Activated CD8-positive, alpha-beta memory T cell treated with anti-CD3 and anti-CD28 coated beads, Interleukin-2, amount 50 U/mL, for 24 hours (primary cell): Measurements from ENCODE around the gene INF2.
"Not testable (repeated sequence)": the region's sequence is repeated elsewhere in the genome, so short reads cannot be mapped to it uniquely, and the experiment has no call there.

Experiments used
- DNase-seq: peaks from one replicate; pipeline ENCODE4 v3.0.0-alpha.2; 2020; ENCODE audit errors: extremely low read depth

INF2 gene

DNA sequence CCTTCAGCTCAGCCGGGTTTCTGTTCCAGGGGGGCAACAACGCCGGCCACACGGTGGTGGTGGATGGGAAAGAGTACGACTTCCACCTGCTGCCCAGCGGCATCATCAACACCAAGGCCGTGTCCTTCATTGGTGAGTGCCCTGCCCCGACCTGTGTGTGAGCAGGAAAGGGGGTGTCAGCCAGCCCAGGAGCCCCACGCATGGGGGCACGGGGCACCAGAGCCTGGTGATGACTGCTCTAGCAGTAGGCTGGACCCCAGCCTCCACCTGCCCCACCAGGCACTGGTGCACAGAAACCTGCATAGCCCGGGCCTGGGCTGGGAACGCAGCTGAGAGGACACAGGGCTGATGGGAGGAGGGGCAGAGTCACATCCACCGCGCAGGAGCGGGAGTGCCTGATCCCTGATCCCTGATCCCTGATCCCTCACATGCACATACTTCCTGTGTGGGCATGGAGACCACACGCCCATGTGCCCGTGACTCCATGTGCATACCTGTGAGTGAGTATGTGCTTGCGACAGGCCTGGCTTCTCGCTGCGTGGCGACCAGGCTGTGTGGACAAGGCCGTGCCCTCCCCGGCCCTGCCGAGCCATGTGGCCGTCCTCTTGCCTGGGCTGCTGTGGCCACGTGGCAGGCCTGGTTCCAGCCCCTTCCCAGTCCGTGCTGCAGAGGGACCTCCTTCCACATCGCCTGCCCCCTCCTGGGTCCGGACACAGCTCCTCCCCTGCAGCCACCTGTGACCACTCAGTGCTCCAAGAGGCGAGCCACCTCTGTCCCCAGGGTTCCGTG lies 45.8 kb downstream of the INF2 start:
- no peak for DNase-seq

DNA sequence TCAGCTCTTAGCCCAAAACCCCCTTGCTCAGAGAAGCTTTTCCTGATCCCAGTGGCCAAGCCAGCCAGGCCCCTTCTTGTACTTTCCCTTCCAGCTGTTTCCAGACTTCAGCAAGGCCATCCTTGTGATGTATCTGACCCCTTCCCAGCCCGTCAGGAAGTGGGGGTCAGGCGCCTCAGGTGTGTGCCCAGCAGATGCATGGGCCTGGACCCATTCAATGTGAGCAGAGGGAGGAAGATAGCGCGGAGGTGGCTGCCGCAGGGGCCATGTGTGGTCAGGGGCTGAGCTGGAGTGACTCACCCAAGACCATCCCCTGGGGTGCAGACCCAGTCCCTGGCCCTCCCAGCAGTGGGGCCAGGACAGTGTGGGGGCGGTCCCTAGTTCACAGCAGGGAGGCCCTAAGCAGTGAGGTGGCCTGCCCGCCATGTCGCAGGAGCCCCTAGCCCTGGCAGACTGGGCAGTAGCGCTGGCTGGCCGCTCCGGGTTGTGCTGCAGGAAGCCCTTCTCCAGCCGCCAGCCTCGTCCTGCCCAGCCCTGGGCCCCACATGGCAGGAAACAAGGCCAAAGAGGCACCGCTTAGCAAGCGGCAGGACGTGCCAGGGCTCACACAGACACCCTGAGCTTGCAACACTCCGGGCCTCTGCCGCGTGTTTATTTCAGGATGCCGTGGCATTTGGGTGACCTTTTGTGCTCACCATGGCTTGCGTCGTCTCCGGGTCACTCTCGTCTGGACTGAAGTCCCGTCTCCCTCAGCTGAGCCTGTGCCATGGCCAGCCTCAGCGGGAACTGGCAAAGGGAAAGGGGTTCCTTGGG lies 46.6 kb downstream of the INF2 start:
- no peak for DNase-seq

DNA sequence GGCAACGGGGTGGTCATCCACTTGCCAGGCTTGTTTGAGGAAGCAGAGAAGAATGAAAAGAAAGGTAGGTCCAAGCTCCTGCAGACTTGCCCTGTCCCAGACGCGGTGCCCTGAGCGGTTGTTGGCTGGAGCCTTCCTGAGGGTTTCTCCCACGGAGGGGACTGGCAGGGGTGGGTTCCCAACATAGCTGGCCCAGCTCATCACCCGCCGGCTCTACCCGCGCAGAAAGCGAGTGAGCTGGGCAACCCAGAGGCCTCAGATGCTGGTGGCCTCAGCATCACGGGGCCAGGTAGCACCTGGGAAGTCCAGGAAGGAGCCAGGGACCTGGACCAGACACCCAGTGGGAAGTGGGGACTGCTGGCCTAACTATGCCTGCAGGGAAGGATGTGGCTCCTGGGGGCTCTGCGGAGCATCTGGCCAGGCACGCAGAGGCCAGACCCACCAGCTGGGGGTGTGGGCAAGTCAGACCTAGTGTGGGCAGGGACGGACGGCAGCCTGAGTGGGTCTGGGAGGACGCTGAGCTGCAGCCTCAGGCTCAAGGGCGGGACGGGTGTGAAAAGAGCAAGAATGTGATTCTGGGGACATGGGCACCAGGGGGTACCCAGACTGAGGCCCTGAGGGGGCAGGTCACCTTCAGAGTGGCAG lies 49.1 kb downstream of the INF2 start:
- DNase-seq, result no peak

DNA sequence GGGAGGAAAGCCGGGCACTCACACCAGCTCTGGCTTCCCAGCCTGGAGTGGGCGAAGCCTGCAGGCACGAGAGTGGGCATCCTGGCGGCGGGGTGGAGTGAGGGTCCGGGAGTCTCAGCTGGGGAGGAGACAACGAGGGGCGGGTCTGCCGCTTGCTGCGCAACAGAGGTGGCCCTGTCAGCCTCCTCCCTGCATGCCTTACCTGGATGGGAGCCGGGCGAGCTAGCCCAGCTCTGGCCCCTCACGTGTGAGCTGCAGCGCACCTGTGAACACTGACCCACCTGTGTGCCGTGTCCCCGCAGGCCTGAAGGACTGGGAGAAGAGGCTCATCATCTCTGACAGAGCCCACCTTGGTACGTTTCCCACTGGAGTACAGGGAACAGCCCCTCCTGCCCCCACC lies 49.6 kb downstream of the INF2 start:
- DNase-seq, result no peak

DNA sequence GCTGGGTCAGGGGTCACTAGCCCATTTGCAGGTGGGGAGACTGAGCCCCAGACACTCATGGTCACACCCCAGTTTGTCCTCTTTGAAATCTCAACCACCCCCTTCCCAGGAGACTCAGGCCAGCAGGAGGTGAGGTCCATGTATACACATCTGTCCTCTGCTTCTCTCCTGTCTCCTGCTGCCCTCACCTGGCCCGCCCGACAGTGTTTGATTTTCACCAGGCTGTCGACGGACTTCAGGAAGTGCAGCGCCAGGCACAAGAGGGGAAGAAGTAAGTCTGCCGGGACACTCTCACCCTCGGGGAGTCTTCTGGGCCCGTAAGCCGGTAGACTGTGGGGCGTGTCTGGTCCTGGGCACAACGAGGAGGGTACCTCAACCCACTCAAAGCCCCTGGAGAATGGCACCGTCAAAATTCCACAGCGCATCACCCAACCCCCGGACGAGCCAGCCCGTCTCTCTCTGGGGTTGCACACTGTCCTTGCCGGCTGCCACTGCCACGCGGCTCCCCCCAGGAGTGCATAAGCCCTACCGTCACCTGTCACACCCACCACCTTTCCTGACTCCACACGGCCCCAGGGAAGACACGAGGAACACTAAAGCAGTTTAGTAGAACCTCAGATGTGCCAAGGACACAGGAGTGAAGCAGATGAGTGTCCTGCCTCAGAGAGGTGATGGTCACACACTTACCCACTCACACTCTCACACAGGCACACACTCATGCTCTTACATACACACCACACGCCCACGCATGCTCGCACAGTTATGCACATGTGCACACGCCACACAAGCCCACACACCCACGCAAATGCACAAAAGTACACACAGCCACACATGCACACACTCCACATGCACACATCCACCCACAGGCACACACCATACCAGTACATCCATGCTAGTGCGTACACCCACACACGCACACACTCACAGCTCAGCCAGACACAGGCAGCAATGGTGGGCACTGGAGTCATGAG lies 50.4 kb downstream of the INF2 start:
- no peak for DNase-seq

DNA sequence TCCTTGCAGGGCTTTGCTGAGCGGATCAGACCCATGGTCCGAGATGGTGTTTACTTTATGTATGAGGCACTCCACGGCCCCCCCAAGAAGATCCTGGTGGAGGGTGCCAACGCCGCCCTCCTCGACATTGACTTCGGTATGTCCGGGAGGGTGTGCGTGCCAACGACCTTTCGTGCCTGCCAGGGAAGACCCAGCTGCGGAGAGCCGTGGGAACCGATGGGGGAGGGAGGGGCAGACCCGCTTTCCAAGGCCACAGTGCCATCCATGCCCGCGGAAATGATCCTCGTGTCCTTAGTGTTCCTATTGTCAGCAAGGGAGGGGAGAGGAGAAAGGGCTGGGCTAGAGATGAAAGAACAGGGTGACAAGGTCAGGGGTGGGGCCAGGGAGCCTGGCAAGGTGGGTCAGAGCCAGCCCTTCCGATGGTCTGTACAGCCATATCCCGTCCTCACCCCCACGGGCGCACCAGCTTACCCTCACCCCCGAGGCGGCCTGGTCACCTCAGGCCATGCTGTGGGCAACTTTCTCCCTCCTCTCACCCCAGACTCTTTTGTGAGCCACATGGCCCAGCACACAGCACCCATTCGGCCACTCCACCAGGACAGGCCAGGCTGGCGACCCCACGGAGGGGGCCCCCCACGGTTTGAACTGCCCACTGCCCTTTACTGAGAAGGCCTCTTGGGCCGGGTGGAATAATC lies 51.8 kb downstream of the INF2 start:
- no peak for DNase-seq

DNA sequence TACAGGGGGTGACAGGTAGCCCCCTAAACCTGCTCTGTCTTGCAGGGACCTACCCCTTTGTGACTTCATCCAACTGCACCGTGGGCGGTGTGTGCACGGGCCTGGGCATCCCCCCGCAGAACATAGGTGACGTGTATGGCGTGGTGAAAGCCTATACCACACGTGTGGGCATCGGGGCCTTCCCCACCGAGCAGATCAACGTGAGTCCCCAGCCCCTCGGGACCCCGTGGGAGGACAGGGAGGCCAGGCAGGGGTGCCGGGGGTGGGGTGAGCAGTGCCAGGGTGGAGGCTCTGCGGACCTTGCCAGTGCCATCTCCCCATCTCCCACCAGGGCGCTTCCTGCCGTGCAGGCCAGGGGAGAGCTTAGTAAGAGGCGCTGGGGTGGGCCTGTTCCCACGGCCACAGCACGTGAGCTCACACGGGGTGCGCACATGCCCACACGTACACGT lies 52.4 kb downstream of the INF2 start:
- DNase-seq, result no peak

DNA sequence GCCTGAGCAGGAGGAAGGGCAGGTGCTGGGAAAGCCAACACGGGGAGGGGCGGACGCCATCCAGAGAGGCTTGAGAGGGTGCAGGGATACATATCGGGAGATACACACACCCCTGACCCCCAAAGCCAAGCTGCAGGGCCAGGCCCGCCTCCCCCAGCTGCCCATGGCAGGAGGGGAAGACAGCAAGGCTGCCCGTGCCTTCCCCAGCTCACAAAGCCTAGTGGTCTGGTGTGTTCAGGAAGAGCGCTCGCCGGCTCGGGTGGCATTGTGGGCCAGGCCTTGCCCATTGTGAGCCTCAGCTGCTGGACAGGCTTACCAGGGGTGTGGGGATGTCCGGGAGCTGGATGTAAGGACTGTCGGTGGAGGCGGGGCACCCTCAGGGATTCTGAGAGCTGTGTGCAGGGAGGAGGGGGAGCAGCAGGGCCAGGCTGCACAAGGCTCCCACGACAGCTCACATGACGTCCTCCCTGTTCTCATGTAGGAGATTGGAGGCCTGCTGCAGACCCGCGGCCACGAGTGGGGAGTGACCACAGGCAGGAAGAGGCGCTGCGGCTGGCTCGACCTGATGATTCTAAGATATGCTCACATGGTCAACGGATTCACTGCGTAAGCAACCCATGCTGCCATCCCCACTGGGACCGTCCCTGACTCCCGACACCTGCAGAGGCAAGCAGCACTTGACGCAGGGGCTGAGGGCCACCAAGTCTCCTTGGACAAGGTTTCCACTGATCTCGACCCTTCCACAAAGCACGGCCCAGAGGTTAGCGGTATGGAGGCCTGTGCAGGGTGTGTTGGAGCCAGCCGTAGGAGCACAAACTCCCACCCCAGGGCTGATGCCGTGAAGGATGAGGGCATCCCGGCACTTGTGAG lies 53.4 kb downstream of the INF2 start:
- no peak for DNase-seq

DNA sequence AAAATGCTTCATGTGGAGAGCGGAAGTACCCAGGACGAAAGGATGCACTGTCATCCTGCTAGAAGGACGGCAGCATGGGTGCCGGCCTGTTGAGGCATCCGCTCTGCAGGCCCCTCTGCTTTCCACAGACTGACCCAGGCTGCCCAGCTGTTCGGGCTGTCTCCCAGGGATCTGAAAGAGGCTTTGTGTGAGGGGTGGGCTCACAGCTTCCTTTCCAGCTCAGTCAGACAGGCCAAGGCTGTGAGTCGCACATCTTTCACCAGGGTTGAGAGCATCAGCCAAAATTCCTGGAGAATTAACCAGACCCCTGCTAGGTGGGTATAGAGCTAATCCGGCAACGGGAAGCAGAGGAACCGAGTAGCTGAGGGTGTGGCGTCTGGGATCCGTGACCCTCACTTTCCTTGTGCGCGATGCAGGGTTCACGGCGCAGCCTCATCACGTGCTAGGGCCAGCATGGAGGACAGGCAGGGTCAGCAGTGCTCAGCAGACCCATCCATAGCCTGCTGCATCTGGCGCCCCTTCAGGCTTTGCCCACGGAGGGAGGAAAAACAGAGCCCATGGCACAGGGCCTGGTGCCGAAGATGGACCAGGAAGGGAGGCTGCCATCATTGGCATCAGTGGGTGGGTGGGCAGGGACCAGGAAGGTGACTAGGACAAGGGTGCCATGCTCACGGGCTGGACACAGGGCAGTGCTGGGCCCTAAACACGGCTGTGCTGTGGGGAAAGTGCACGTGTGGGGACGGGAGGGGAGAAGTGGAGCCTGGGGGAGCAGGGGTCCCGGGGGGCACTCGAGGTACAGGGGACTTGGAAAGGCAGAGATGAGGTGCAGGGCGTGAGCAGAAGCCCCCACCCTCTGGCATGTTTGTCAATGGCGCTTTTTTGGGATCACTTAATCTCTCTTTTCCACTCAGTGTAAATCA lies 54.3 kb downstream of the INF2 start:
- DNase-seq, result no peak

DNA sequence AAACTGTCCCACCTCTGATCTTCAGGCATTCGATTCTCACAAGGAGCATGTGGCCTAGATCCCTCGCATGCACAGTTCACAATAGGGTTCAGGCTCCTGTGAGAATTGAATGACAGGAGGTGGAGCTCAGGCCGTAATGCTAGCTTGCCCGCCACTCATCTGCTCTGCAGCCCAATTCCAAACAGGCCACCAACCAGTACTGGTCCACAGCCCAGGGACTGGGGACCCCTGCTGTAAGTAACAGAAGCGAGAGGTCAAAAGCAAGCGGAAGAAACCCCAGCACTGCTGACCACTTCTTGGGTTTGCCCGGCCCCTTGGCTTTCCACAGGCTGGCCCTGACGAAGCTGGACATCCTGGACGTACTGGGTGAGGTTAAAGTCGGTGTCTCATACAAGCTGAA lies 55.1 kb downstream of the INF2 start:
- DNase-seq, result no peak

DNA sequence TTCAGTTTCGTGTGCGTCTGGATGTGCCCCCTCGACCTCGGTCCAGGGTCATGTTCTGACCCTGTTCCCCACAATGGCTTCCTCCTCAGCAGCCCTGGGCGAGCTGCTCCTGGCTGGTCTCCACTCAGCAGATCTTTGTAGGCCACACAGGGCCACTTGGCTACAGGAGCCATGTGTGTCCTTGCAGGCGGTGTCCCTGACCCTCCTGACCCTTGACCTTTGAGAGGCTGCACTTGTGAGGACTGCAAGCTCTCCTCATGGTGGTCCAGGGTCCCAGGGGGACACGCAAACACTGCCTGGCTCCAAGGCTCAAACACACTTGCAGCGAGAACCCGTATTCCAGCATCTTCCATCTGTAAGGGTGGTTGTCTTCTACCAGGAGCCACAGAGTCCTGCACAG lies 56.0 kb downstream of the INF2 start:
- no peak for DNase-seq

DNA sequence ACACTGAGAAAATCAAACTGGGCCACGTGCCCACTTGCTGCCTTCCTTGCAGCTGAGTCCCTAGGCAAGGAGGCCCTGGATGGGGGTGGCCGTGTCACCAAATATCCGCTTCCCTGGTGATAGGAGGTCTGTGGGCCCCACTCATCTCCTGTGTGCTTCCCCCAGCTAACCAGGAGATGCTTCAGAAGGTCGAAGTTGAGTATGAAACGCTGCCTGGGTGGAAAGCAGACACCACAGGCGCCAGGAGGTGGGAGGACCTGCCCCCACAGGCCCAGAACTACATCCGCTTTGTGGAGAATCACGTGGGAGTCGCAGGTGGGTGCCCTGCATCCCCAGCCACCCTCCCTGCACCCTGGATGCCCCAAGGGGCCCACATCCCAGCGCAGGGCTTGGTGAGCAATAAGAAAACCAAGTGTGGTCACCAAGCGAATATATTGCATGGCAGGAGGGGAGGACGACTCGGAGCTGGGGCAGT lies 56.7 kb downstream of the INF2 start:
- DNase-seq, result no peak

DNA sequence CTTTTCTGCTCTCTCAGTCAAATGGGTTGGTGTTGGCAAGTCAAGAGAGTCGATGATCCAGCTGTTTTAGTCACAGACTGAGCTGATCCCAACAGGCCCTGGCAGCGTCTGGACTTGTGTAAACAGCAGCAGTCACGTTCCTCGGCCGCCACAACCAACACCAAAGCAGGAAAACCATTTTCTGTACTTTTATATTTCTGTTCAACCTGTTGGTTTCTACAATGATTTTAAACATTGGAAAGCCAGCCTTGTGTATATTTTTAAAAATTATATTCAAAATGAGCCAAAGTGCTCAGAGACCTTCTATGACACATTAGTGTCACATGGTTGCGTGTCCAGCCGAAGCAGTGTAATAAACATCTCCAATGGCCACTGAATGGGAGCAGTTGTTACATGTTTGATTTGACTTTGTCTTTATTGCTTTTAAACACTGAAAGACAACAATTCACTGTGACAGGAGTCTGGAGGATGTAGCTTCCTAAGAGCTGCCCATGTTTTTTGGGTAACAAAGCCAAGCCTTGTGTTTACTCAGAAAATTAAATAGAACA lies 57.6 kb downstream of the INF2 start:
- DNase-seq, result no peak

DNA sequence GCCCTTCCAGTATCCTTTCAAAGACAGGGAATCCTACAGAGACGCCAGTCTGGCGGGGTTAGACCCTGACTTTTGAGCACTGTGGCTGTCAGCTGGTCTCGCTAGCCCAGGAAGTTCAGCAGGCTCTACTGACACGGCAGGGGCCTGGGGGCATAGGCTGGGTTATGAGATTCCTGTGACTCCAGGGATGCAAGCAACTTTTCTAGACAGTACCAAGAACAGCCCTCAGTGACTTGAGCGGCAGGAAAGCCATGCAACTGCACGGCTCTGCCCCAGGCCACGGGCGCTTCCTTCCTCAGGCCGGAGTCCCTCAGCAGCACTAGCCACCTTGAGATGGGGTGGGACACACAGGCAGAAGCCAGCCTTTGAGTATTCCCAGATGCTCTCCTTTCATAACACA lies 58.5 kb downstream of the INF2 start:
- no peak for DNase-seq

DNA sequence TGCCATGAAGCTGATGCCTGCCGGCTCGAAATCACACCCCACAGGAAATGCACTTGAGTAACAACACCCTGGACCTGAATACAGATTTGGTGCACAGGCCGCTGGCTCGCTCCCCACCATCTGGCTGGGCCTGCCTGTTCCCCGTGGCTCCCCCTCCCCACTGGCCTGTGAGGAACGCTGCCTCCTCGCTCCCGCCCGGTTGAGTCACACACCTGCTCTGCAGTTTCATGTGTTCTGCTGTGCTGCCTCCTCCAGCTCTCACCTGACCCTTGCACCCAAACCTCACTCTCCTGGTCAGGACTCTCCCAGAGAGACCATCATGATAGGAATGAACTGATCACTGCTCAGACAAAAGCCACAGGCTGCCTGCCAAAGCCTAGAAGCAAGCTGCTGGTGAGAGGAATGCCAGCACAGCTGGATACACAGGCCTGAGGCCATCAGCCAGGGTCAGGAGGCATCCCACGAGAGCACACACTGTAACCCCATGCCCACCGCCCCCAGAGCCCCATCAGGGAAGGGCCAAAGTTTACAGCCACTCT lies 59.8 kb downstream of the INF2 start:
- DNase-seq, result no peak

DNA sequence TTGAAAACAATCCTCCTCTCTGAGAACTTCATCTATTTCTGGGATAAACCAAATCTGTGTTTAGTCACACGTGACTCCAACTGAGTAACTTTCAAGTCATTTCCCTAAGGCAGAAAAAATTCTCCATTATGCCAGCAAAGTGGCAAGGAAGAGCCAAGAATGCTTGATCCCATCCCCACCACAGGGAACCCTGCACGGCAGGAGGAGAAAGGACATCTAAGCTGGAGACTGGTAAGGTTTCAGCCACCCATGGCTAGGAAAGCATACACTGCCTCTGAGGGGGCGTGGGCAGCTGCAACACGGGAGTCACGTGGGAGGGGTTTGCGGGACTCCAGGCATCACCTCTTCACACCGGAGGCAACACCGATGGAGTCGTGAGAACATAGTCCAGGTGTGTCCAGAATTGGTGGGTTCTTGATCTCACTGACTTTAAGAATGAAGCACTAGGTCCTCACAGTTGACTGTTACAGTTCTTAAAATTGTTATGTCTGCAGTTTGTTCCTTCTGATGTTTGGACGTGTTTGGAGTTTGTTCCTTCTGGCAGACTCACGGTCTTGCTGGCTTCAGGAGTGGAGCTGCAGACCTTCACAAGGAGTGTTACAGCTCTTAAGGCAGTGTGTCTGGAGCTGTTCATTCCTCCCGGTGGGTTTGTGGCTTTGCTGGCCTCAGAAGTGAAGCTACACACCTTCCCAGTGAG lies 60.8 kb downstream of the INF2 start:
- no peak for DNase-seq

DNA sequence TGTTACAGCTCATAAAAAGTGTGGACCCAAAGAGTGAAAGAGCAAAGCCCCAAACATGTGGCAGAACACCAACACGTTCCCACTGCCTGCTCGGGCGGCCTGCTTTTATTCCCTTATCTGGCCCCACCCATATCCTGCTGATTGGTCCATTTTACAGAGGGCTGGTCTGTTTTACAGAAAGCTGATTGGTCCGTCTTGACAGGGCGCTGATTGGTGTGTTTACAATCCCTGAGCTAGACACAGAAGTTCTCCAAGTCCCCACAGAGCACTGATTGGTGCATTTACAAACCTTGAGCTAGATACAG lies 61.3 kb downstream of the INF2 start:
- not testable (repeated sequence) for DNase-seq
